ENCODE measurements around the gene NAPEPLD.
"Not testable (repeated sequence)": the region's sequence is repeated elsewhere in the genome, so short reads cannot be mapped to it uniquely, and the experiment has no call there.

The NAPEPLD gene

DNA sequence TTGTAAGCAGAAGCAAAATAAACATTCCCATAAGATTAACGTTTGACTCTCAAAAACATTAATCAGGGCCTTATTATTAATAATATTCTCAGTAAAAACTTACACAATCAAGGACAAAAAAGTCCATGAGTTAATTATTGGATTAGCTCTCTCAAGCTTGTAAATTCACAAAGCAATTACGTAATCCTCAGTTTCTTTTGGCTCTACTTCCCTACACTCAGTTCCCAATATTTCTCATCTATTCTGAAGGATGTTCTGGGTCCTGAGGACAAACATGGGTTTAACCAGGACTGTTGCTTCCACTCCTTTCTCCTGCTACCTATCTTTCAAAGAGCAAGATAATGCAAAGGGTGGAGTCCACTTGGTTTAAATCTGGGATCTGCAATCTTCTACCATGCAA is 89.4 kb downstream of the NAPEPLD start:
- no peak for DNase-seq

DNA sequence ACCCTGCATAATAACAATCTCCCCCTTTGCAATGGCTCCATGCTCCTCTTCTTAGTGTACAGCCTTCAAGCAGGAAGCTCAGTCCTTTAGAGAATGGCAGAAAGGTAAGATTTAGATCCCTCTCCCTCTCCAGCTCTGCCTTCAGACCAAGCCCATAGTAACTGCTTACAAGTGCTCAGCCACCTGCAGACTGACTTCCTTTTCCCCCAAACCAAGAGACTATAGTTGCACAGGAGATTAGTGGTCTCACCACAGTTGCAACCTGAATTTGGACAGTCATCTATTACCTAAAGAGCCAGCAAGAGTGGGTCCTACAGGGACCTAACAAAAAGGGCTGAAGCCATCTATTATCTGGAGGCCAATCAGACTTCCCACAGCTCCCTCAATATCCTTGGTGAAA is 90.8 kb downstream of the NAPEPLD start:
- no peak for DNase-seq

DNA sequence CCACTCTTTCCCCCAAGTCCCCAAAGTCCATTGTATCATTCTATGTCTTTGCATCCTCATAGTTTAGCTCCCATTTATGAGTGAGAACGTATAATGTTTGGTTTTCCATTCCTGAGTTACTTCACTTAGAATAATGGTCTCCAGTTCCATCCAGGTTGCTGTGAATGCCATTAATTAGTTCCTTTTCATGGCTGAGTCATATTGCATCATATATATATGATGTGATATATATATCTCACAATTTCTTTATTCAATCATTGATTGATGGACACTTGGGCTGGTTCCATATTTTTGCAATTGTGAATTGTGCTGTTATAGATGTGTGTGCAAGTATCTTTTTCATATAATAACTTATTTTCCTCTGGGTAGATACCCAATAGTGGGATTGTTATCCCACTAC is 92.9 kb downstream of the NAPEPLD start:
- DNase-seq = not testable (repeated sequence)

DNA sequence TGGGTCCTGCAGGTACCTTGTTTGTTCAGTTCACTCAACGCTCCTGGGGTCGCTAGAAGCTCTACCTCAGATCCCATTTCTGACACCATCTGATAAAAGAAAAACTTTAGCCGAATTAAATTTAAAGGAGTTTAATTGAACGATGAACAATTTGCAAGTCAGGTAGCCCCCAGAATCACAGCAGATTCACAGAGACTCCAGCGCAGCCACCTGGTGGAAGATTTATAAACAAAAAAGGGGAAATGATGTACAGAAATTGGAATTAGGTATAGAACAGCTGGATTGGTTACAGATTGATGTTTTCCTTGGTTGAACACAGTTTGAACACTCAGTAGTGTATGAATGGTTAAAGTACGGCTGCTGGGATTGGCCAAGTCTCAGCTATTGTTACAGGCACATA is 97.4 kb downstream of the NAPEPLD start:
- no peak for DNase-seq

All from activated CD4-positive, alpha-beta T cell treated with anti-CD3 and anti-CD28 coated beads, Interleukin-2, amount 50 U/mL, for 16 hours (primary cell).